NB4 (cell line): ENCODE results near the gene CHST8.

Source experiments
- DNase-seq: peaks from one replicate; pipeline ENCODE4 v3.0.0; 2010; ENCODE audit warnings: low read depth
- H3K4me3 ChIP-seq: one replicate; pipeline ENCODE4 v1.5.1; 2011; ENCODE audit warnings: mild to moderate bottlenecking, low read depth, low read length, moderate library complexity
- MYC ChIP-seq: IDR thresholded peaks from 2 replicates; pipeline ENCODE4 v1.6.1; 2011; ENCODE audit warnings: low read depth, low read length
- POLR2A ChIP-seq: IDR thresholded peaks from 2 replicates; pipeline ENCODE4 v1.6.1; 2011; ENCODE audit warnings: mild to moderate bottlenecking; ENCODE audit not compliant: insufficient read length; ENCODE audit errors: extremely low read depth
- TF ChIP-seq, protein P1 (sequence below): IDR thresholded peaks from one replicate; pipeline ENCODE4 v1.5.1; 2012; ENCODE audit warnings: low read depth, low read length
- TF ChIP-seq, protein P2 (sequence below): IDR thresholded peaks from 2 replicates; pipeline ENCODE4 v1.6.1; 2011; ENCODE audit warnings: low read depth, low read length

The CHST8 gene

DNA sequence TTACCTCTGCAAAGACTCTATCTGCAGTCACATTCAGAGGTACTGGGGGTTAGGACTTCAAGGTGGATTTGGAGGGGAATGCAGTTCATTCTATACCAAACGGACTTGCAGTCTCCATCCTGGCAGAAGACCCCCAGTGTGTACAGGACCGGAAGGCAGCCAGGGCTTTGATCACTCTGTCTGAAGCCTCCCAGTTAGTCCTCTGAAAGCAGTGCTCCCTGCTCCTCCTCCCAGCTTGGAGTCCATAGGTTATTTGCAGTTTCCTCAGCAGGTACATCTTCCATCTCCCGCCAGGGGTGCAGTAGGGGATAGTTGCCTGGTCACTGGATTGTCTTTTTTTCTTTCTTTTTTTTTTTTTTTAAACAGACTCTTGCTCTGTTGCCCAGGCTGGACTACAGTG is 96.1 kb downstream of the CHST8 start:
- DNase-seq = no peak
- no peak overlapping the region for H3K4me3 ChIP-seq
- TF ChIP-seq MYC (no peak), POLR2A (no peak)
- TF ChIP-seq, protein P1, sequence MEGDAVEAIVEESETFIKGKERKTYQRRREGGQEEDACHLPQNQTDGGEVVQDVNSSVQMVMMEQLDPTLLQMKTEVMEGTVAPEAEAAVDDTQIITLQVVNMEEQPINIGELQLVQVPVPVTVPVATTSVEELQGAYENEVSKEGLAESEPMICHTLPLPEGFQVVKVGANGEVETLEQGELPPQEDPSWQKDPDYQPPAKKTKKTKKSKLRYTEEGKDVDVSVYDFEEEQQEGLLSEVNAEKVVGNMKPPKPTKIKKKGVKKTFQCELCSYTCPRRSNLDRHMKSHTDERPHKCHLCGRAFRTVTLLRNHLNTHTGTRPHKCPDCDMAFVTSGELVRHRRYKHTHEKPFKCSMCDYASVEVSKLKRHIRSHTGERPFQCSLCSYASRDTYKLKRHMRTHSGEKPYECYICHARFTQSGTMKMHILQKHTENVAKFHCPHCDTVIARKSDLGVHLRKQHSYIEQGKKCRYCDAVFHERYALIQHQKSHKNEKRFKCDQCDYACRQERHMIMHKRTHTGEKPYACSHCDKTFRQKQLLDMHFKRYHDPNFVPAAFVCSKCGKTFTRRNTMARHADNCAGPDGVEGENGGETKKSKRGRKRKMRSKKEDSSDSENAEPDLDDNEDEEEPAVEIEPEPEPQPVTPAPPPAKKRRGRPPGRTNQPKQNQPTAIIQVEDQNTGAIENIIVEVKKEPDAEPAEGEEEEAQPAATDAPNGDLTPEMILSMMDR = no peak
- TF ChIP-seq, protein P2, sequence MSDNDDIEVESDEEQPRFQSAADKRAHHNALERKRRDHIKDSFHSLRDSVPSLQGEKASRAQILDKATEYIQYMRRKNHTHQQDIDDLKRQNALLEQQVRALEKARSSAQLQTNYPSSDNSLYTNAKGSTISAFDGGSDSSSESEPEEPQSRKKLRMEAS = no peak

DNA sequence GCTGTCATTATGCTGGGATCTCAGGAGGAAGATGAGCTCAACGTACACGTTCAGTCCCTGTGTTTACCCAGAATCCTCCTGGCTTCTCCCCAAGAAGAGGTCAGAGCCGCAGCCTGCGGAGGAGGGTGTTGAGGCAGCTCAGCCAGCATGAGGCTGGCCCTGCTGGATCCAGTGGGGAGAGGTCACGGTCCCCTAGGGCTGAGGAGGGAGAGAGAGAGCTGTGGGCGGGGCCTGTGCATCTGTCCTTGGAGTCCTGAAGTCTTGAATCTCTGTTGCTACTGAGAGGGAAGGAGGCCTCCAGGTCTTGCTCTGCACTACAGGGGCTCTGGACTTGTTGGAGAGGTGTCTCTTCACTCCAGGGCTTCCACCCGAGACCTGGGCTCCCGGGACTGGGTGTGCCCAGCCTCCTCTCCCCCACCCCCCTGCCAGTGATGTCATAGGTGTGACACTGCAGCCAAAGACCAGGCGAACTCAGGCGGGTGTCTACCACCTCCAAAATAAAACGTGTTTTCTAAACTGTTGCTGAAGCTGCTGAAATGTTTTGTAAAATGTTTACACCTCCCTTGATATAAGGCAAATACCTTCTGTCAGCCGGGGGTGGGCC is 97.0 kb downstream of the CHST8 start:
- DNase-seq = no peak
- H3K4me3 ChIP-seq = no peak overlapping the region
- TF ChIP-seq, protein P1 = no peak
- TF ChIP-seq MYC = no peak
- TF ChIP-seq, protein P2 = no peak
- no peak for TF ChIP-seq POLR2A

DNA sequence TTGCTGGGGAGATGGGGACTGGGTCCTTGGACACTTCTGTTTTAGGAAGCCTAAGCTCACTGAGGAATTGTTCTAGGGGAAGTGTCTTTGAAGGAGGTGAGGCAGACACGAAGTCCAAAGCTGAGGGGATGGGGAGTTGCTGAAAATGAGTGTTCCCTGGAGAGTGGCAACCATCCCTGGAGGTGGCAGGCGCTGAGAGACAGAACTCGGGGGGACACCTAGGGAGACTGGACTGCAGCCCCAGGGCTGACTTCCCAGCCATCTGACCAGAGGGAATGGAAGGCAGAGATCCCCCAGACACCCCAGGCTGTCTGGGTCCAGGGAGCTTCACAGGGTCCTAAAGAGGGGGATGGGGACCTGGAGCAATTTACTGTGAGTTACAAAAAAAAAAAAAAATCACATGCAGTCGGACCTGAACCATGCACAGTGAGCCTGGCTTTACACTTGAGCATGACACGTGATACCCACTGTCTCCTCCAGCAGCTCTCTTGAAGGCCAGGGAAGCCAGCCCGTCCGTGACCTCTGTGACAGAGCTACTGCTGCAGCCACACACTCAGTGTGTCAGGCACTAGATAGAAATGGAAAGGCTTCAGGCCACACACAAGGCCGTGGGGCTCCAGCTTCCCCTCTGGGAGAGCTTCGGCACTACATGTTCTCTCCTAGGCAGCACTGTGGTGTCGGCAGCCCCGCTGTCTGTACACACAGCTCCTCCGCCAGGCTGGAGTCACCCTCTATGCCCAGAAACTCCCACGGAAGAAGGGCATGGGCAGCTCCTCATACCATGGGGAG is 97.8 kb downstream of the CHST8 start:
- no peak for DNase-seq
- TF ChIP-seq, protein P1 = no peak
- H3K4me3 ChIP-seq = no peak overlapping the region

DNA sequence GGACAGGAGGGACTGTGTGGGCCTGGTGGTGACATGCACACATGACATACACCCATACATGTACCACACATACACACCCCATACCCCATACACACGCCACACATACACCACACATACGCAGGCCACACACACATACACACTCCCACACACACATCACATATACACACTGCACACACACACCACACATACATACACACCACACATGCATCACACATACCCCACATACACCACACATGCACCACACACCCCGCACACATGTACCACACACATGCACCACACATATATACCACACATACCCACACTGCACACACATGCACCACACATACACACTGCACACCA is 98.4 kb downstream of the CHST8 start:
- DNase-seq = no peak
- H3K4me3 ChIP-seq = no peak overlapping the region
- TF ChIP-seq POLR2A = no peak
- TF ChIP-seq, protein P2 = no peak

DNA sequence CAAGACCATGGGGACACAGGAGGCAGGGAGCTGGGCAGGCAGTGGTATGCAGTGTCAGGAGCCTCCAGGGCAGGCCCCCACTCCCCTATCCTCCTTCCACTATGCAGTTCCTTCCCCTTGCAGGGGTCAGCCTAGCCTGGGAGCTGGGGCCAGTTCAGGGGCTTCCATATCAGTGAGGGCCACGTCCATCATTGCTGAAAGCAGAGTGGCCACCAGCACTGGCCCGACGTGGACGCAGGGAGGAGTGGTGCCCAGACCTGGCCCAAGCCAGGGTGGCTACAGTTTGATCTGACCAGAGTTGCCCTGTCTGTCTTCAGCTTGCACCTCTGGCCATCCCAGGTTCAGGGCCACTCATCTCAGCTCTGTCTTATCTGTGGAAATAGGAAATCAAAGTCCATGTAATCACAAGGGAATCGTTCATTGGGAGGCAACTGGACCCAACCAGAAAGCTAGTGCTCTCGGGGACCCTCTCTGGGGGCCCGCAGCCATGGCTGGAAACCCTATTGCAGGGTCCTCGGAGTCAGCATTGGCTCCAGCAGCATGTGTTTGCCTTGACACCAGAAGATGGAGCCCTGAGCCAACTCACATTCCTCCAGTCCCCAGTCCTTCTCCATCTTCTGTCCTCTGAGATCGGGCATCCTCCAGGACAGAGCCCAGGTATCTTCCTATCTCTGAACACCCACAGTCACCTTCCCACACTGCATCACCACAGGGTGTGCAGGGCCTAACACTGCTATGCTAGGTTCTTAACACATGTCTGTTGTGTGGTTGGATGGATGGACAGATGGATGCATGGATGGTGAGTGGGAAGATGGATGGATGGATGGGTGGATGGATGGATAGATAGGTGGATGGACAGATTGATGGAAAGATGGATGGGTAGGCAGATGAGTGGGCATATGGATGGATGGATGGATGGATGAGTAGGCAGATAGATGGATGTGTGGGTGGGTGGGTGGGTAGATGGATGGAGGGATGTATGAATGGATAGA is 99.2 kb downstream of the CHST8 start:
- no peak for DNase-seq
- TF ChIP-seq, protein P1 = no peak
- no peak for TF ChIP-seq POLR2A
- no peak for TF ChIP-seq MYC
- H3K4me3 ChIP-seq = no peak overlapping the region

DNA sequence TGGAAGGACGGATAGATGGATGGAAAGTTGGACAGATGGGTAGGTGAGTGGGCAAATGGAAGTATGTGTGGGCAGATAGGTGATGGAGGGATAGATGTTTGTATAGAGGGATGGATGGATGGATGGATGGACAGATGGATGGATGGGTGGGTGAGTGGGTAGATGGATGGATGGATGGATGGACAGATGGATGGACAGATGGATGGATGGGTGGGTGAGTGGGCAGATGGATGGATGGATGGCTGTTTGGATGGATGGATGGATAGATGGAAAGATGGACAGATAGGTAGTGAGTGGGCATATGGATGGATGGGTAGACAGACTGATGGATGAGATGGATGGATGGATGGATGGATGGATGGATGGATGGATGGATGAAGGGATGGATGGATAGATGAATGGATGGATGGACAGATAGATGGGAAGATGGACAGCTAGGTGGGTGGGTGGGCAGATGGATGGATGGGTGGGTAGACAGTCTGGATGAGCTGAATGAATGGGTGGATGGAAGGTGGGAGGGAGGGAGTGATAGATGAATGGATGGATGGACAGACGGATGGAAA is 100.1 kb downstream of the CHST8 start:
- H3K4me3 ChIP-seq = no peak overlapping the region
- no peak for DNase-seq
- TF ChIP-seq, protein P1 = no peak
- TF ChIP-seq, protein P2 = no peak
